WTC11 (cell line): ENCODE data around the gene SYT15. TPM values are rescaled to one million over a fixed set of nuclear protein-coding genes. Genes with fewer than 3 reads are reported as not detected.
"Not testable (repeated sequence)": the region's sequence is repeated elsewhere in the genome, so short reads cannot be mapped to it uniquely, and the experiment has no call there.

Experiments
- ATAC-seq: fragments of 200-7000 bp; cut with Tn5 transposase; 2 replicates; pipeline ENCODE4 v1.10.0; 2021; ENCODE audit warnings: mild to moderate bottlenecking, moderate library complexity
- CTCF ChIA-PET: fragments of 300-600 bp; sonication (Branson Sonifier 250); formaldehyde crosslinking; loops from one replicate; lab custom pipeline; 2021; ENCODE audit warnings: antibody characterized with exemption; lab: Charles Lee
- POLR2A ChIA-PET: fragments of 350-600 bp; sonication (Branson Sonifier 250); formaldehyde crosslinking; loops from one replicate; lab custom pipeline; 2021; ENCODE audit warnings: antibody characterized with exemption; lab: Charles Lee
- DNase-seq: peaks from one replicate; pipeline ENCODE4 v3.0.0; 2021; ENCODE audit warnings: low spot score
- H3K27ac Mint-ChIP-seq: 2 replicates; pipeline ENCODE4 v1.8.0; 2021; ENCODE audit warnings: mixed read lengths
- H3K27me3 Mint-ChIP-seq: 2 replicates; pipeline ENCODE4 v1.8.0; 2021; ENCODE audit warnings: low read depth, mild to moderate bottlenecking, moderate library complexity, mixed read lengths
- H3K36me3 Mint-ChIP-seq: 2 replicates; pipeline ENCODE4 v1.8.0; 2021; ENCODE audit warnings: mixed read lengths
- H3K4me1 Mint-ChIP-seq: 2 replicates; pipeline ENCODE4 v1.8.0; 2022; ENCODE audit warnings: mixed read lengths
- H3K4me3 Mint-ChIP-seq: 2 replicates; pipeline ENCODE4 v1.8.0; 2021; ENCODE audit warnings: mild to moderate bottlenecking, moderate library complexity, mixed read lengths
- H3K9me3 Mint-ChIP-seq: 2 replicates; pipeline ENCODE4 v1.8.0; 2021; ENCODE audit warnings: mixed read lengths
- total RNA-seq: library from RNA; stranded (reverse); gene quantifications from 3 replicates; pipeline ENCODE4 v1.2.3, GENCODE V29; 2021

Gene SYT15
- total RNA-seq, 1 experiment from 2014 or later: 1.5 TPM

GRCh38 chr10:46582568-46582967 is 3.6 kb downstream of the SYT15 start:
- H3K36me3 Mint-ChIP-seq, H3K27me3 Mint-ChIP-seq, H3K9me3 Mint-ChIP-seq, H3K4me1 Mint-ChIP-seq, H3K4me3 Mint-ChIP-seq, ATAC-seq, POLR2A ChIA-PET, CTCF ChIA-PET, DNase-seq, H3K27ac Mint-ChIP-seq: not testable (repeated sequence)

GRCh38 chr10:46584196-46584595 is 5.3 kb downstream of the SYT15 start:
- H3K36me3 Mint-ChIP-seq, H3K4me1 Mint-ChIP-seq, H3K27ac Mint-ChIP-seq, DNase-seq, H3K27me3 Mint-ChIP-seq, POLR2A ChIA-PET, ATAC-seq, H3K9me3 Mint-ChIP-seq, CTCF ChIA-PET, H3K4me3 Mint-ChIP-seq: not testable (repeated sequence)

DNA sequence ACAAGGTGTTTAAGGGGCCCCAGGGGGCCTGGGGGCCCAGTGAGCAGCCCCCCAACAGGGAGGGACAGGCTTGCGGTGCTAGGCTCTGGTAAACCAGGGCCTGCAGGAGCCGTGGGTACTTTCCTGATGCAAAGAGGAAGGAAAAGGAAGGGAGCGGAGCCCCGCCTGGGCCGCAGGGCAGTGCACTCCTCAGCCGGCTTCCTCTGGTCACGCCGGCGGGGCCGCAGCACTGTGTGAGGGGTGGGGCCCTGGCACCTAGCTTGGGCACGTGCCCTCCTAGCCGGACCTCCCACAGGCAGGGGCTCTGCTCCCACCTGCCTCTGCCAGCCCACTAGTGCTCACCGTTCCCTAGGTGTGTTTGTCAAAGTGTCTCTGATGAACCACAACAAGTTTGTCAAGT is 6.3 kb downstream of the SYT15 start:
- H3K4me1 Mint-ChIP-seq, POLR2A ChIA-PET, H3K9me3 Mint-ChIP-seq, H3K27me3 Mint-ChIP-seq, DNase-seq, H3K36me3 Mint-ChIP-seq, CTCF ChIA-PET, H3K27ac Mint-ChIP-seq, ATAC-seq, H3K4me3 Mint-ChIP-seq: not testable (repeated sequence)

DNA sequence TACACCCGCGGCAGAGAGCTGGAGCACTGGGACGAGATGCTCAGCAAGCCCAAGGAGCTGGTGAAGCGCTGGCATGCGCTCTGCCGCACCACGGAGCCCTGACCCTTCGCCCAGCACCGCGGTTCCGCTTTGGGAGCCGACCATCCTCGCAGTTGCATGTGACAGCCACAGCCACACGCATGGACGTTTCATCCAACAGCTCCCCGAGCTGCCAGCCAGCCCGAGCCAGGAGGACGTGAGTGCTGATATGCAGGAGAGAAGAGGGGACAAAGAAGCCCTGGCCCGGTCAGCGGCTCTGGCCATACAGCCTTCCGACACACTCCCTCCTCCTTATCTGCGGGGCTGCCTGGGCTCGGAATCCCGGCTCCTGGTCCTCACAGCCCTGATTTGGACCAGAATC is 8.6 kb downstream of the SYT15 start:
- DNase-seq, H3K36me3 Mint-ChIP-seq, H3K9me3 Mint-ChIP-seq, H3K4me1 Mint-ChIP-seq, ATAC-seq, CTCF ChIA-PET, H3K4me3 Mint-ChIP-seq, H3K27me3 Mint-ChIP-seq, H3K27ac Mint-ChIP-seq, POLR2A ChIA-PET: not testable (repeated sequence)

DNA sequence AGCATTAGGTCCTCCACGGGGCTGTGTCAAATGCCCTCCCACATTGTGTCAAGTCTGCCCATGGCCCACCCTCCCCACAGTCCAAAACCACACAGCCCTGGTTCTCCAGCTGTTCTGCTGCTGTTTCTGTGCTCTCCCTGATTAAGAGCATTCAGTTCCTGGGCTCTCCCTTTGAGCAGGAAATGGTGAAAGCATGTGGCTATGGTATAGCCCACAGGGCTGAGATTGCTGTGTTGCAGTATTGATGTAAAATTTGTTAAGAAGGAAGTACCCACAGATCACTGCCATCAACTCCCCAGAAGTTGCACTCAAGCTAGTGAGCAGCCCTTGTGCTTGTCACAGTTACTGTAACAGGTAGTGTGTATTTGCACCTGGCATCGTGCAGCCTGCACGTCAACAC is 9.3 kb downstream of the SYT15 start:
- not testable (repeated sequence) for ATAC-seq, H3K27ac Mint-ChIP-seq

DNA sequence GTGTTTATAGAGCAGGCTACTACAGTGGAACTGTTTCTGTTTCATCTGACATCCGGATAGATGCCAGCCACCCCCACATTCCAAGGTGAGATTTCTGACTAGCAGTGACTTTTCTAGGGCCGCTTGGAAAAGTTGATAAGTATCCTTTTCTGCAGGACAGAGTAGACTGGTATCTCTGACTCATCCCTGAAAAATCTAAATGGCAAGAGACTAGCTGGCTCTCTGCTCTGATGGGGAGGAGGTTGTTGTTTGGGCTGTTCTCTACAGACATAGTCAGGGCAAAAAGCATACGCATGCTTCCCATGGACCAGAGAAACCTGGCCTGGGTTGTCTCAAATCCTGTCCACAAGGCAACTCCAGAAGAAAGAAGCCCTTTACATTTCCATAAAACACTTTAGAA is 10.7 kb downstream of the SYT15 start:
- H3K9me3 Mint-ChIP-seq, POLR2A ChIA-PET, H3K36me3 Mint-ChIP-seq, H3K27me3 Mint-ChIP-seq, ATAC-seq, H3K4me3 Mint-ChIP-seq, H3K27ac Mint-ChIP-seq, DNase-seq, H3K4me1 Mint-ChIP-seq, CTCF ChIA-PET: not testable (repeated sequence)

More for the DNA sequence above, 9.3 kb downstream of the SYT15 start:
- H3K4me3 Mint-ChIP-seq, POLR2A ChIA-PET, H3K9me3 Mint-ChIP-seq, DNase-seq, H3K4me1 Mint-ChIP-seq, H3K27me3 Mint-ChIP-seq, H3K36me3 Mint-ChIP-seq, CTCF ChIA-PET: not testable (repeated sequence)

GRCh38 chr10:46591053-46591452 is 12.1 kb downstream of the SYT15 start:
- H3K9me3 Mint-ChIP-seq, ATAC-seq, POLR2A ChIA-PET: not testable (repeated sequence)

GRCh38 chr10:46593307-46593706 is 14.4 kb downstream of the SYT15 start:
- ATAC-seq, POLR2A ChIA-PET, H3K9me3 Mint-ChIP-seq, H3K4me3 Mint-ChIP-seq, H3K27me3 Mint-ChIP-seq, CTCF ChIA-PET, H3K27ac Mint-ChIP-seq, DNase-seq, H3K36me3 Mint-ChIP-seq, H3K4me1 Mint-ChIP-seq: not testable (repeated sequence)

More at GRCh38 chr10:46591053-46591452, 12.1 kb downstream of the SYT15 start:
- H3K4me1 Mint-ChIP-seq, DNase-seq, H3K4me3 Mint-ChIP-seq, H3K27me3 Mint-ChIP-seq, CTCF ChIA-PET, H3K27ac Mint-ChIP-seq, H3K36me3 Mint-ChIP-seq: not testable (repeated sequence)

- CTCF ChIA-PET, H3K27ac Mint-ChIP-seq, ATAC-seq, H3K9me3 Mint-ChIP-seq, DNase-seq, H3K4me3 Mint-ChIP-seq, H3K36me3 Mint-ChIP-seq, H3K27me3 Mint-ChIP-seq, H3K4me1 Mint-ChIP-seq, POLR2A ChIA-PET: not testable (repeated sequence)
Observed at GRCh38 chr10:46594453-46595063, 15.6 kb downstream of the SYT15 start.

DNA sequence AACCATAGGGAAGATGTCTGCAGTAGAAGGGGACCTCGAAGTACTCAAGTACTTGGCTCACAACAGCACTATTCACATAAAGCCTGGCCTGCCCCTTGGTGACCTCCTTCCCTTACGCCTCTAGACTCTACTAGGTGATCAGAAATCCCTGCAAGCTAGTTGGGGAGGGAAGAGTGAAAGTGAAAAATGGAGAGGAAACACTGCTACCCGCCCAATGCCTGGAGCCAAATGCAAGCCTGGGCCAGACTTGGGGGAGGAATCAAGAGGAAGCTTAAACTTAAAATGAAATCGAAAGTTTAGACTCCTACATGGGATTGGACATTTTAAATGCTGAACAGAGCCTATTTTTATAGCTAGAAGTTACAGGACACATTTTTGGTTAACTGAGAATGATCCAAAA is 17.6 kb downstream of the SYT15 start:
- DNase-seq, H3K36me3 Mint-ChIP-seq, POLR2A ChIA-PET, H3K27ac Mint-ChIP-seq, H3K27me3 Mint-ChIP-seq, H3K4me3 Mint-ChIP-seq, H3K9me3 Mint-ChIP-seq, ATAC-seq, H3K4me1 Mint-ChIP-seq, CTCF ChIA-PET: not testable (repeated sequence)
